NCI-H146 treated with DMSO at 0.1 percent for 48 hours (cell line): Measurements from ENCODE around the gene MAGEA1.
"Not testable (repeated sequence)": the region's sequence is repeated elsewhere in the genome, so short reads cannot be mapped to it uniquely, and the experiment has no call there.

Source experiments
- DNase-seq: peaks from one replicate; lab custom pipeline; 2025; ENCODE audit not compliant: unreplicated experiment; lab: John Stamatoyannopoulos, UW

Gene MAGEA1, protein sequence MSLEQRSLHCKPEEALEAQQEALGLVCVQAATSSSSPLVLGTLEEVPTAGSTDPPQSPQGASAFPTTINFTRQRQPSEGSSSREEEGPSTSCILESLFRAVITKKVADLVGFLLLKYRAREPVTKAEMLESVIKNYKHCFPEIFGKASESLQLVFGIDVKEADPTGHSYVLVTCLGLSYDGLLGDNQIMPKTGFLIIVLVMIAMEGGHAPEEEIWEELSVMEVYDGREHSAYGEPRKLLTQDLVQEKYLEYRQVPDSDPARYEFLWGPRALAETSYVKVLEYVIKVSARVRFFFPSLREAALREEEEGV

DNA sequence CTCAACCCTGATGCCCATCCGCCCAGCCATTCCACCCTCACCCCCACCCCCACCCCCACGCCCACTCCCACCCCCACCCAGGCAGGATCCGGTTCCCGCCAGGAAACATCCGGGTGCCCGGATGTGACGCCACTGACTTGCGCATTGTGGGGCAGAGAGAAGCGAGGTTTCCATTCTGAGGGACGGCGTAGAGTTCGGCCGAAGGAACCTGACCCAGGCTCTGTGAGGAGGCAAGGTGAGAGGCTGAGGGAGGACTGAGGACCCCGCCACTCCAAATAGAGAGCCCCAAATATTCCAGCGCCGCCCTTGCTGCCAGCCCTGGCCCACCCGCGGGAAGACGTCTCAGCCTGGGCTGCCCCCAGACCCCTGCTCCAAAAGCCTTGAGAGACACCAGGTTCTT, at the start of gene MAGEA1:
TSS of gene MAGEA1 (plus strand) at position 154 of the 400 bp plus-strand sequence. CDS start 3,106 bp downstream, outside the sequence.
- no peak for DNase-seq

- DNase-seq = not testable (repeated sequence)
These were observed 46.2 kb upstream of the MAGEA1 start for GRCh38 chrX:153132924-153133323.

- DNase-seq = not testable (repeated sequence)
These were observed 40.0 kb upstream of the MAGEA1 start for GRCh38 chrX:153139074-153139473.

DNA sequence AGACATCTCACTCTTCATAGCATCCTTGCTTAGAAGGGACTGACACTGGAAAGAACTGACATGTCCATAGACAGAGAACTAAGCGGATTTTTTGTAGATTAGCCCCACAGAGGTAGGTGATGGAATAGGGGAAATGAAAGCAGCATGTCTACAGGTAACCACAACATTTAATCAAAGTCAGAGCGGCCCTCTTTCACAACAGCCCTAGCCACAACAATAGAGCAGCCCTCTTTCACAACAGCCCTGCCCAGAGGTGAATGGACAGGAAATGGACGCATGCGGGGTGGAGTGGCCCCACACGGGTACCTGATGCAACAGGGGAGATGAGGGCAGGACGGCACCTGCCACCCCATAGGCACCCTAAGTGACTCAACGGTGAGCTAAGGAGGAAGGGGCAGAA, 32.8 kb upstream of the MAGEA1 start:
- not testable (repeated sequence) for DNase-seq

DNA sequence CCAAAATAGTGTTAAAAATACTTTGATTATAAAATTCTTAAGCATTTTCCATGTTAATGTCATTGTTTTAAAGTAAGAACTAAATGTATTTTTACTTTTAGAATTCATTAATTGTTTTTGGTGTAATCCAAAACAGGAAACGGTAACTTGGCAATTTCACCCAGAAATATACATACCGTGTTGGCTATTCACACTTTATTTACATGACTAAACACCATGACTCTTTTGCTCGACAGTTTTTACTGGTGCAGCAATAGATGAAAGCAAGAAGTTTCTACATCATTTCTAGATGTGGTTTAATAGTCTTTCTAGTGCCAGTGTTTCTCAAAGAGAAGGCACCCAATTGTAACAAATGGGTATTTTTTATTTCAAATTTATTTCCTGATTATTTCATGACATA, 25.6 kb upstream of the MAGEA1 start:
- DNase-seq = no peak

DNA sequence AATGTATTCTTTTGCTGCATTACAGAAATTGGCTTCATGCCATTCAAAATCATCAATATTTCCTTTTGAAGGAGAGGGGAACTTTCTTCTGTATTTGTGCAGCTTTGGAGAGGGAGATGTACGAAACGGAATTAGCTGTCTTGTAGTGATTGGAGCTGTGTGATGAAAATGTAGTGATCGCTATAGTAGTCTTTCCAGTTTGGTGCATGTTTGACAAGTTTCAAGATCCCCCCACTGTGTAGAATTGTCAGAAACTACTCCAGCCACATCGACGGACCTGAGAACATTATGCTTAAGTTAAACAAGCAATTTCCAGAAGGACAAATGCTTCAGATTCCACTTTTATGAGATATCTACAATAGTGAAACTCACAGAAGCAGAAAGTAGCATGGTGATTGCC, 21.6 kb upstream of the MAGEA1 start:
- no peak for DNase-seq

DNA sequence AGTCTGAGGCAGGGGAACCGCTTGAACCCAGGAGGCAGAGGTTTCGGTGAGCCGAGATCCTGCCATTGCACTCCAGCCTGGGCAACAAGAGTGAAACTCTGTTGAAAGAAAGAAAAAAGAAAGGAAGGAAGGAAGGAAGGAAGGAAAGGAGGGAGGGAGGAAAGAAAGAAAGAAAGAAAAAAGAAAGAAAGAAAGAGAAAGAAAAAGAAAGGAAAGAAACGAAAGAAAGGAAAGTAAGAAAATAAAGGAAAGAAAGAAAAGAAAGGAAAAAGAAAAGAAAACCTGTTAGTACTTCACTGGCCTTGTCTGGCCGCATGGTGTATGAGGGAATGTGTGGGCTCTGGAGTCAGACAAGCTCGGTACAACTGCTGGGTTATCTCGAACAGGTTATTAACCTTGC, 20.8 kb upstream of the MAGEA1 start:
- DNase-seq = no peak

GRCh38 chrX:153161952-153162351, 17.1 kb upstream of the MAGEA1 start:
- no peak for DNase-seq

DNA sequence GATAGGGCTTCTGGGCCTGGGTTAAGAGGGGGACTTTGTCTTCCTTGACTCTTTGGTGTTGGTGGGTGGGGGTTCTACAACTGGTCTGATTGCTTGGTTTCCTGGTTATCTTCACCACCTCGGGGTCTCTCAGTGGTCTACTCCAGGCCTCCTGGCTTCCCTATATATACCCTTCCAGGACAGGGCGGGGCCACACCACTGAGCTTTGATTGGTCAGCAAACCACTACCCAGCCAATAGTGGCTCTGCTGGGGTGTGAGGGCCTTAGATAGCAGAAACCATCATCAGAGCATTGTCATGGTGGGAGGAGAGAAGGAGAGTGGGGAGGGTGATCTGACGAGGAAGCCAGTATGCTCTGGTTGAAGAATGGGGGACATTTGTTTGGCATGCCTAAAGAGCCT, 14.4 kb upstream of the MAGEA1 start:
- DNase-seq = no peak

- DNase-seq = not testable (repeated sequence)
These were observed 10.7 kb upstream of the MAGEA1 start for GRCh38 chrX:153168423-153168822.

- no peak for DNase-seq
These were observed 2.7 kb downstream of the MAGEA1 start for GRCh38 chrX:153181822-153182221.

- no peak for DNase-seq
These were observed 5.7 kb downstream of the MAGEA1 start for GRCh38 chrX:153184787-153185186.

GRCh38 chrX:153190381-153190780, 11.3 kb downstream of the MAGEA1 start:
- no peak for DNase-seq

DNA sequence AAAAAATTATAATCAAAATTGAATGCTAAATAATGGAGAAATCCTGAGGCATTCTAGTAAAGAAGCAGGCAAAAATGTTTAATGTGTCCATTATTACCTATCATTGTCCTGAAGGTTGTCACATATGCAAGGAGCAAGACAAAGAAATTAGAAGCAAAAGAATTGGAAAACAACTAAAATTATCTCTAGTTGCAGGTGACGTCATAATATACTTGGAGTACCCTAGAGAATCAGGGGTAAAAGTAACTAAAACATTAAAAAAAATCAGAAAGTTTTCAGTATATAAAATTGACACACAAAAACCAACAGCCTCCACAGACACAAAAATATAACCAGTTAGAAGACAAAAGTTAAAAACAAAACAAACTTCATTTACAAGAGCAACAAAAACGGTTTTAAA, 21.4 kb downstream of the MAGEA1 start:
- DNase-seq = no peak

DNA sequence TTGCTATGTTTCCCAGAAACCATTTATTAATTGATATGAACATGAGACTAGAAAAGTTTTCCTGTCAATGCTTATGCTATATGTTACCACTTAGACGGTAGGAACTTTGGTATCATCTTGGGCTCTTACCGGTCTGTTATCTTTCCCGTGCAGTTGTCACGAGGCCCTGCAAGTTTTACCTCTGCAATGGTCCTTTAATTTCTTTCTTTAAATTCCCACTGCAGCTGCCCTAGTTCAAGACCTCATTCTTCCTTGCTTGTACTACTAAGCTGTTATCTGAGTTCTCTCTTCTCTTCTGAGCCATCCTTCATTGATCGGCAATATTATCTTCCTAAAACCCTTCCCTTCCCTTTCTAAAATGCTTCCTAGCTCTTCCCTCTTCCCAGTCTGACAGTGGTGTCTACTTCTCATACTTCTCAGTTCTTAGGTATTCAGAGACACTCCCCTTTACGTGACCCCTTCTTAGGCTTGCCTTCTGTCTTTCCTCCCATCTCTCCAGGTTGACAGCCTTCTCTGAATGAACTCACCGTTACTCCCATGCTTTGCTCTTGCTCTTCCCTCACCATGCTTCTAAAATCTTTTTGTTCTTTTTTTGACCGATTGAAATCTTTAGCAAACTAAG, 27.5 kb downstream of the MAGEA1 start:
- no peak for DNase-seq

GRCh38 chrX:153209347-153209746, 30.3 kb downstream of the MAGEA1 start:
- DNase-seq = no peak

GRCh38 chrX:153214934-153215333, 35.9 kb downstream of the MAGEA1 start:
- DNase-seq = no peak

DNA sequence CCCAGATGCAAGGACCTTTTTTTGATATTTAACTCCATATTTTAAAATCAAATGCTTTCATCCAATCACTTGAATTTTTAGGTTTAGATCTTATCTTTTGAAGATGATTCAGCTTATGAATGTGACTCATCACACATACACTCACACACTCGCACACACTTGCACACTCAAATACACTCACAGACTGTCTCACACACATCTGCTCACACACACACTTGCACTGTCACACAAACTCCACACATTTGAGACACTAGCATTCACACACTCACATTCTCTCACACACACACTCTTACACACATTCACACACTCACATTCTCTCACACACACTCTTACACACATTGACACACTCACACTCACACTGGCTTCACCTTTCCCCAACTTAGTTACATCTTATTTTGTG, 37.8 kb downstream of the MAGEA1 start:
- no peak for DNase-seq

GRCh38 chrX:153225438-153226098, 46.5 kb downstream of the MAGEA1 start:
- no peak for DNase-seq

DNA sequence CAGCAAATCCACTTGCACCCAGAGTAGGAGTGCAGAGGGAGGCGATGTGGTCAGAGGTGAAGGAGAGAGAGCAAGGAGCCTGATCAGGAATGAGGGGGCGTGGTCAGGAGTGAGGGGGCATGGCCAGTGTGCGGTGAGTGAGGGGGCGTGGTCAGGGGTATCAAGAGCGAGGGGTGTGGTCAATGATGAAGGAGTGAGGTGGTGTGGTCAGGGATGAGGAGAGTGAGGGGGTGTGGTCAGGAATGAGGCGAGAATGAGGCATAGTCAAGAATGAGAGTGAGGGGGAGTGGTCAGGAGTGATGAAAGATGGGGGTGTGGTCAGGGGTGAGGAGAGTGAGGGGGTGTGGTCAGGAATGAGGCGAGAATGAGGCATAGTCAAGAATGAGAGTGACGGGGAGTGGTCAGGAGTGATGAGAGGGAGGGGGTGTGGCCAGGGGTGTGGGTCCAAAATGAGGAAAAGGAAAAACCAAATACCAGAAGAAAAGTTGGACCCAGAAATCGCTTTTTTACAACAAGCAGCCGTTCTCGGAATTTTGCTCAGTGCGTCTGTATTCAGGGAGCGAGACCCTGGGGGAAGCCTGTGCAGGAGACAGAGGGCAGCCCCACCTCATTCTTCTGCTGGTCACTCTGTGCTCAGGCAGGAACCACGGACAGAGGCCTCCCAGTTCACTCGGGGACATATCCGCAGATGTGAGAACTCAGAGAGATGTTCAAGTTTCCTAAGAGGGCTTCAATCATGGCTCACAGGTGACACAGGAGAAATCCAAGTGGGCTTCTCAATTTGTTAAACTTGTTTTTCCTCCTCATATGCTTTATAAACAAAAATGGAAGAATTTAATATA, 47.5 kb downstream of the MAGEA1 start:
- DNase-seq = no peak
